Stimulated activated CD4-positive, alpha-beta T cell treated with anti-CD3 and anti-CD28 coated beads, TNF-alpha, amount 100 ng/mL, for 1 hour (primary cell): ENCODE measurements around the gene CYP2S1.
"Not testable (repeated sequence)": the region's sequence is repeated elsewhere in the genome, so short reads cannot be mapped to it uniquely, and the experiment has no call there.

ENCODE experiments used
- DNase-seq, 3 donors: peaks; one replicate each; pipeline ENCODE4 v3.0.0-alpha.2; 2020; ENCODE audit warnings: low read depth in 3 of 3, low spot score in 1 of 3

Gene CYP2S1, protein sequence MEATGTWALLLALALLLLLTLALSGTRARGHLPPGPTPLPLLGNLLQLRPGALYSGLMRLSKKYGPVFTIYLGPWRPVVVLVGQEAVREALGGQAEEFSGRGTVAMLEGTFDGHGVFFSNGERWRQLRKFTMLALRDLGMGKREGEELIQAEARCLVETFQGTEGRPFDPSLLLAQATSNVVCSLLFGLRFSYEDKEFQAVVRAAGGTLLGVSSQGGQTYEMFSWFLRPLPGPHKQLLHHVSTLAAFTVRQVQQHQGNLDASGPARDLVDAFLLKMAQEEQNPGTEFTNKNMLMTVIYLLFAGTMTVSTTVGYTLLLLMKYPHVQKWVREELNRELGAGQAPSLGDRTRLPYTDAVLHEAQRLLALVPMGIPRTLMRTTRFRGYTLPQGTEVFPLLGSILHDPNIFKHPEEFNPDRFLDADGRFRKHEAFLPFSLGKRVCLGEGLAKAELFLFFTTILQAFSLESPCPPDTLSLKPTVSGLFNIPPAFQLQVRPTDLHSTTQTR

GRCh38 chr19:41192574-41193429 is at the start of gene CYP2S1:
Gene CYP2S1 (plus strand): TSS chr19:41193219. CDS start chr19:41193265, 46 bp downstream.
- DNase-seq = no peak

DNA sequence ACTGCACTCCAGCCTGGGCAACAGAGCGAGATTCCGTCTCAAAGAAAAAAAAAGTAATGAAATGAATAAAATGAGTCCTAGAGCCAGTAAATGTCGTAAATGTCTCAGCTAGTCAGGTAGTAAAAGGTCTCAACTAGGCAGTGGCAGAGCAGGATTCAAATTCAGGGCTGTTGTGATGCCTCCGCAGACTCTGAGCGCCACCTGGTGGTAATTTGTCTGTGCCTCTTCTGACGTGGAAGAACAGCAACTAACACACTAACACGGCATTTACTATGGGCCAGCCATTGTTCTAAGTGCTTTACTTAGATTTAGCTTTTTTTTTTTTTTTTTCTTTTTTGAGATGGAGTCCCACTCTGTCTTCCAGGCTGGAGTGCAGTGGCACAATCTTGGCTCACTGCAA is 48.6 kb upstream of the CYP2S1 start:
- peak; percentile 65 to 81 (median 76) for DNase-seq

GRCh38 chr19:41149831-41150230 is 43.2 kb upstream of the CYP2S1 start:
- DNase-seq = no peak

GRCh38 chr19:41150986-41151385 is 42.0 kb upstream of the CYP2S1 start:
- not testable (repeated sequence) for DNase-seq

DNA sequence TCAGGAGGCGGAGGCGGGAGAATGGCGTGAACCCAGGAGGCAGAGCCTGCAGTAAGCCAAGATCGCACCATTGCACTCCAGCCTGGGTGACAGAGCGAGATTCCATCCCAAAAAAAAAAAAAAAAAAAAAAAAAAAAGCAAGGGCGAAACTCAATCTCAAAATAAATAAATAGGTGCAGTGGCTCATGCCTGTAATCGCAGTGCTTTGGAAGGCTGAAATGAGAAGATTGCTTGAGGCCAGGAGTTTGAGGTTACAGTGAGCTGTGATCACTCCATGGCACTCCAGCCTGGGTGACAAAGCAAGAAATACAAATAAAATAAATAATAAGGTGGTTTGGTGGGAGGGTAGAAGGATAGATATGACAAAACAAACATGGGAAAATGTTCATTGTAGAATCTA is 39.0 kb upstream of the CYP2S1 start:
- DNase-seq = no peak

DNA sequence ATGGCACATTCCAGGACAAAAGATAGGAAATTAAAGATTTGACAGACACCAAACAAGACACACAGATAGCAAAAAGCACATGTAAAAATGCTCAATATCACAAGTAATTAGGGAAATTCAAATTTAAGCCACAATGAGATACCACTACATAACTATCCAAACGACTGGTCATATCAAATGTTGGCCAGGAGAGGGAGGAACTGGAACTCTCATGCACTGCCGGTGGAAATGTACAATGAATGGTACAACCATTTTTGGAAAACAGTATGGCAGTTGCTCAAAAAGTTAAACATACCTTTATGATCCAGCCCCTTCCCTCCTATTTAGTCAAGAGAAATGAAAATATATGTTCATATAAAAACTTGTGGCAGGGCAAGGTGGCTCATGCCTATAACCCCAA is 36.8 kb upstream of the CYP2S1 start:
- DNase-seq = no peak

GRCh38 chr19:41159881-41160280 is 33.1 kb upstream of the CYP2S1 start:
- no peak for DNase-seq

DNA sequence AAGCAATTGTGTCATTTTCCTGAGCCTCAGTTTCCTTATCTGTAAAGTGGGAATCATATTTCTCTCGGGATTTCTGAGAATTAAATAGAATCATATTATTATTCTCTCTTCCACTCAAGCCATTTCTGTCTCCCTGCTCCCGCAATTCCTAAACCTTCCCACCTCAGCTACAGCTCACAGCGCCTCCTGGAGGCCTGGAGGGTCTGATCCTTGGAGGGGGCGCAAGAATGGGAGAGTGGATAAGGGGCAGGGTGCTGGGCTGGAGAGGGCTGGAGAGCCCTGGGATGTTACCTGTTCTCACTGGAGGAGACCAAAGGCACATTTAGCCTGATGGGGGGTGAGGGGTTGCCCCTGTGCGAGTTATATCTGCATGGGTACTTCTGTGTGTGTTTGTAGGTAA is 31.1 kb upstream of the CYP2S1 start:
- DNase-seq = no peak

DNA sequence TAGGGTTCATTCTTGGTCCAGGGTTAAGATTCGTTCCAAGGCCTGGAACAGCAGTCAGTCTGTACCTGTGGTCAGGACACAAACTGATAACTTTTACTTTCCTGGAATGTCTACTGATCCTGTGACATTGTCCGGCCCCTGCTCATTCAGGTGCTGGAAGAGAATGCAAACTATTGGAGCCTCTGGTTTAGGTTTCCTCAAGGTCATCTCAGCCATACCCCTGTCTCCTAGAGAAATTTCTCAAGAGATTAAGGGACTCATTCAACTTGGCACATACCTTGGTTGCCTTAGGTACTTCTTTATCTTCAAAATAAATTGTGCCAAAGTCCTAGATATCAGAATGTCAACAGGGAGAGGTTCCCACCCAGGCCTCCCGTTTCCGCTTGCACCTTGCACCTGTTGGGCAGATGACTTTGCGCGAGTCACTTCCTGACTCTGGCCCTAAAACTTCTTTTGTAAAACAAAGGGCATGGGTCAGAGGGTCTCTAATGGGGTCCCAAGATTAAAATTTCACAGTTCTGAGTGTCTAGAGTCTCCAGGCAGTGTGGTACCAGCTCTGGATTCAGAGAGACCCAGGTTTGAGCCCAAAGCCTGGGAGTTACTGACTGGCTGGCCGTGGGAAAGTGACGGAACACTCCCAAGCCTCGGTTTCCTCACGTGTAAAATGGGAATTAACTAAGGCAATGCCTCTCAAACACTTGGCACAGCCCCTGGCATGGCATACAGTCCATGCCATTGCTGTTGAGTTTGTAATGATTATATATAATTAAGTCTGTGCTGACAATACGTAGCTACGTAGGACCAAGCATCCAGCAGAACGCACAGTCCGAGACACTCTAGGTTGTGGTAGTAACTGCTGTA is 25.8 kb upstream of the CYP2S1 start:
- no peak for DNase-seq

GRCh38 chr19:41172297-41173164 is 20.5 kb upstream of the CYP2S1 start:
- no peak for DNase-seq

DNA sequence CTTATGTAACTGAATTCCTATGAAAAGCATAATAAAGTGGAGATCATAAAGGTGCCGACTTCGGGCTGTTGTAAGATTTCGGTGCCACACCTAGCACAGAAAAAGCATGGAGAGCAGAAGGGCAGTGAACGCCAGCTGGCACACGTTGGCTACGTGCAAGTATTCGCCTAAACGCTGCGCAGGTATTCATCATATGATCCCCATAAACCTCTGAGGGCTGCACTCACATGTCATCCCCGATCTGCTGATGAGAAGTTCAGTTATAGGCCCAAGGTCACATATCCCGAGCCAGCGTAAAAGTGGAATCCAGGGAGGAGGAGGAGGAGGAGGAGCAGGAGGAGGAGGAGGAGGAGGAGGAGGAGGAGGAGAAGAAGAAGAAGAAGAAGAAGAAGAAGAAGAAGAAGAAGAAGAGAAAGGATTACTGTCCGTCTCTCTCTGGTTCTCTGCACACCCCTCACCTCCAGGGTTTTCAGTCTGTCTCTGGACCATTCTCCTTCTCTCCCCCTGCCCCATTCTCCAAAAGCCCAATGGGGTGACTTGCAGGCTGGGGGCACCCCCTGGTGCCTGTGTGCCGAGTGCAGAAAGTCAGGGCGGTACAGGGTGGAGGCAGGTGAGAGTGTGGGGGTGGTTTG is 18.6 kb upstream of the CYP2S1 start:
- no peak for DNase-seq

DNA sequence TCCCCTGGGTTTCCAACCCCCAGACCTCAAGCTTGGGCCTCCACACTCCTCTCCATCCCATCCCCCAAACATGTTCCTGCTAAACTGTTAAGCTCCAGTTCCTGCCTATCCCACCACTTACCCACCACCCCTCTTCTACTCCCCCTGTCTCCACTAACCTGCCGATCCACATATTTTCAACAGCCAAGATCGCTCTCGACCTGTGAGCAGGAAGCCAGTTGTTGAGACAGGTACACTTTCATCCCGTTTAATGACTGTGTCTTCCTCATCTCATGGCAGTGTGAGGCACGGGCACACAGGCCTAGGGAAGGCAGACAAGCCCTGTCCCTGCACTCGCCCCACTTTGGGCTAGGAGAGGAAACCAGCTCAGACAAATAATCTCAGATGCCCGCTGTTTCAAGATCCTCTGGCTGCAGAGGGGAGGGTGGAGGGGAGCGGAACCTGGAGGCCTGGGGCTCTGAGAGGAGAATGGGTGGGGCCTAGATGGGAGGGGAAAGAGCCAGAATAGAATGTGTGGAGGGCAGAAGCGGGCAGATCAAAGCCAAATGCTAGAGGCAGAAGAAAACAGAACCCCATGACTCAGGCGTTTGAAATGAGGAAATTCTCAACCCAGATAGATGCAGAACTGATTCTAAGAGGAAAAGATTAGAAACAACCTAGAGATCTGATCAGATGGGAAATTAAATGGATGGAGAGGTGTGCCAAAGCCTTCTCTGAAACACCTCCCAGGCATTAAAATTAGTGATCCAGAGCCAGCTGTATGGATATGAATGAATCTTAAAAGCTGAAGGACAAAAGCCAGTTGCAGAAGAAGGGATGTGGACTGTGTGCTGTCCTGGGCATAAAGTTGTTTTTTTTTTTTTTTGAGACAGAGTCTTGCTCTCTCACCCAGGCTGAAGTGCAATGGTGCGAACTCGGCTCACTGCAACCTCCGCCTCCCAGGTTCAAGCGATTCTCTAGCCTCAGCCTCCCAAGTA is 16.9 kb upstream of the CYP2S1 start:
- peak in 1 of 3 donors; percentile 10 for DNase-seq

GRCh38 chr19:41180173-41180572 is 12.8 kb upstream of the CYP2S1 start:
- DNase-seq = not testable (repeated sequence)

DNA sequence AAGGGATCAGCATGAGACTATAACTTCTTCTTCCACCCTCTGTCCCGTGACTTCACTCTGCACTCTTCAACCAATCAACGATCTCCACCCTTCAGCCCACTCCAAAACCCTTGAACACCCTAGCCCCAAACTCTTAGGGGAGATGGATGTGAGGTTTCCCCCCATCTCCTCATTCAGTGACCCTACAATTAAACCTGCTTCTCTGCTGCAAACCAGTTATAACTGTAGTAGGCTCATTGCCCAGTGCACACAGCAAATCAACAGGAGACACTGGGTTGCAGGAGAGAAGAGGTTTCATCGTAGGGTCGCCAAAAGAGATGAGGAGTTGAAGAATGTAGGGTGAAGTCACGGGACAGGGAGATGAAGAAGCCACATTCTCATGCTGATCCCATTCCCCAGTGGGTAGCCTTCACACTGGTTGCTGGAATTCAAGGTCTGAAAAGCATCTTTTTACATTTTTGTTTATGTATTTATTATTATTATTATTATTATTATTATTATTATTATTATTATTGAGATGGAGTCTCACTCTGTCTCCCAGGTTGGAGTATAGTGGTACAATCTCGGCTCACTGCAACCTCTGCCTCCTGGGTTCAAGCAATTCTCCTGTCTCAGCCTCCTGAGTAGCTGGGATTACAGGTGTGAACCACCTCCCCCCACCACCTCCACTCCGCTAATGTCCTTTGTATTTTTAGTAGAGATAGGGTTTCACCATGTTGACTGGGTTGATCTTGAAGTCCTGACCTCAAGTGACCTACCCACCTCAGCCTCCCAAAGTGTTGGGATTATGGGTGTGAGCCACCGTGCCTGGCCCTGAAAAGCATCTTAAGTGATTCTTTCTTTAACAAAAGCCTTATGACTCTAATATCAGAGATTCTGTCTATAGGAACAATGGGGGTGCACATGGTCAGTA is 5.8 kb upstream of the CYP2S1 start:
- DNase-seq = no peak

DNA sequence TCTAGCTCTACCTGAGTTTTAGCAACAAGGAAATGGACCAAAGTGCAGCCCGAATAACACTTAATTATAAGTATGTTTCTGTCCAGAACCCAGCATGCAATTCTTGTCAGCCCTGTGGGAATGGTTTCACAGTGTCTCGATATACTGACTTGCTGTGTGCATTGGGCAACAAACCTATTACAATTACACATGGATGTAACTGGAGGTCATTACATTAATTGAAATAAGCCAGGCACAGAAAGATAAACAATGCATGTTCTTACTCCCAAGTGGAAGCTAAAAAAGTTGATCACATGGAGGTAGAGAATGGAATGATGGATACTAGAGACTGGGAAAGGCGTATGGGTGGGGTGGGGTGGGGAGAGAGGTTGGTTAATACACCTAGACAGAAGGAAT is 5.1 kb upstream of the CYP2S1 start:
- no peak for DNase-seq

DNA sequence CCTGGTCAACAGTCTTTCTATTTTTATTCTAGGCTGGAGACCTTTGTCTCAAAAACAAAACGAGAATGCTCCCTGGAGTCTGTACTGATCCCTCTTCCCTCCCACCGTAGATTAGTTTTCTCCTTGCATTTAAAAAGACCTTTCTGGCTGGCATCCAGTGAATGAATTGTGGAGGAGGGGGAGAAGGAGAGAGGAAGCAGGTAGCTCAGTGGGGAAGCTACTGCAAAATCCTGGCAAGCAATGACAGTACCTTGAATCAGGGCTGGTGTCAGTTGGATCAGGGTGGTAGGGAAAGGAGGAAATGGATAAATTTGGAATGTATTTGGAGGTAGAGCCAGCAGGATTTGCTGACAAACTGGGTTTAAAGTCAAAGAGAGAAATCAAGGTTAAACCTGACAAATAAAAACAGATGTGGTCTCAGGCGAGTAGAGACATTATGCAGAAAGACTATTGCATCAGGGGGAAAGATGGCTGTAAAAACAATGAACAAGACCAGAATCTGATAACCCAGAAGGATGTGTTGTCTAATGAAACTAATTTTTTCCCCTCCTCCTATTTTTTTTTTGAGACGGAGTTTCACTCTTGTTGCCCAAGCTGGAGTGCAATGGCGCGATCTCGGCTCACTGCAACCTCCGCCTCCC is 3.5 kb upstream of the CYP2S1 start:
- DNase-seq = no peak
